ENCODE measurements around the gene CCN2. TPM values are rescaled to one million over a fixed set of nuclear protein-coding genes. Genes with fewer than 3 reads are reported as not detected.

The CCN2 gene
- total RNA-seq, 1 experiment from 2014 or later = 3.1 TPM

GRCh38 chr6:131978522-131978921 is 27.4 kb upstream of the CCN2 start:
- no TSS peak for BruUV-seq (replicated peaks)
- DNase-seq (ENCODE audit: low read depth, low spot score) (no peak), ATAC-seq (no peak)
- ChIA-PET RAD21 (ENCODE audit: low non-redundant PET in 1 of 2, low total read pairs in 2 of 2, uncharacterized antibody in 2 of 2, unreplicated experiment in 2 of 2) (no interaction called here), POLR2A (no interaction called here), CTCF (no interaction called here)
- Histone ChIP-seq H3K4me1 (ENCODE audit: control insufficient read depth in 1 of 2, insufficient read depth in 2 of 2, low read length in 2 of 2) (no peaks in the 10 kb centered on the region), H3K27me3 (ENCODE audit: insufficient read depth, low read length) (no peaks in the 10 kb centered on the region), H3K79me2 (ENCODE audit: insufficient read depth, low read length) (no peaks in the 10 kb centered on the region), H2AFZ (ENCODE audit: low read depth, low read length, poor library complexity, severe bottlenecking) (no peak overlapping the region), H3K9me3 (ENCODE audit: control insufficient read depth in 1 of 2, insufficient read depth in 1 of 2, low read depth in 1 of 2, low read length in 2 of 2) (no peaks in the 10 kb centered on the region), H3K9ac (ENCODE audit: low read length) (no peak overlapping the region), H3K4me3 (replicated peaks in 1 of 2; ENCODE audit: low read depth in 1 of 2, low read length in 2 of 2) (no peak overlapping the region), H3K27ac (ENCODE audit: low read depth, low read length) (no peak overlapping the region), H4K20me1 (ENCODE audit: insufficient read depth) (no peaks in the 10 kb centered on the region), H3K9me2 (ENCODE audit: insufficient read depth) (no peaks in the 10 kb centered on the region), H3K36me3 (ENCODE audit: control insufficient read depth in 1 of 2, insufficient read depth in 2 of 2, low read length in 2 of 2) (no peaks in the 10 kb centered on the region), H3K4me2 (ENCODE audit: low read length) (no peak overlapping the region)
- intact Hi-C loops (cut with micrococcal nuclease) = no loop called here
- TF ChIP-seq EZH2phosphoT487 (IDR thresholded peaks at IDR 0.05; ENCODE audit: borderline replicate concordance) (no peak), SIN3A (IDR thresholded peaks at IDR 0.05; ENCODE audit: low read depth) (no peak), YY1 (IDR thresholded peaks at IDR 0.05; ENCODE audit: extremely low read depth, insufficient replicate concordance, low read depth, low read length) (no peak), CBX3 (IDR thresholded peaks at IDR 0.05; ENCODE audit: low read depth) (no peak), EZH2 (IDR thresholded peaks at IDR 0.05) (no peak), ZFX (IDR thresholded peaks at IDR 0.05) (no peak), CTCF (IDR thresholded peaks at IDR 0.05 in 2 of 3, conservative IDR thresholded peaks at IDR 0.05 in 1 of 3; ENCODE audit: borderline replicate concordance in 1 of 3, insufficient read depth in 1 of 3, low read depth in 2 of 3, low read length in 2 of 3) (no peak), SRF (IDR thresholded peaks at IDR 0.05; ENCODE audit: low read depth) (no peak), ZBTB33 (IDR thresholded peaks at IDR 0.05; ENCODE audit: extremely low read depth, insufficient replicate concordance, low read length) (no peak), RAD21 (IDR thresholded peaks at IDR 0.05; ENCODE audit: low read depth) (no peak), REST (IDR thresholded peaks at IDR 0.05; ENCODE audit: low read depth) (no peak), MAX (IDR thresholded peaks at IDR 0.05) (no peak), JUND (IDR thresholded peaks at IDR 0.05) (no peak), TCF7L2 (IDR thresholded peaks at IDR 0.05; ENCODE audit: borderline replicate concordance, extremely low read depth, insufficient read depth, insufficient read length) (no peak), CEBPB (IDR thresholded peaks at IDR 0.05; ENCODE audit: low read depth) (no peak), POLR2AphosphoS5 (IDR thresholded peaks at IDR 0.05; ENCODE audit: low read depth, low read length) (no peak), ATF3 (IDR thresholded peaks at IDR 0.05) (no peak)
